Right atrium auricular region (tissue), 2 donors: ENCODE data around the gene CACNG4. TPM values are rescaled to one million over a fixed set of nuclear protein-coding genes. Genes with fewer than 3 reads are reported as not detected.
A peak's percentile ranks its signal among the peaks of the same experiment; 100 is the strongest.

Source experiments
- DNase-seq: peaks from one replicate; pipeline ENCODE4 v3.0.0-alpha.2; 2019; ENCODE audit warnings: low spot score
- H3K27ac ChIP-seq, 2 donors: fragments of 200-600 bp; sonication (generic); 1 replicate in 1 of 2; 2 replicates in 1 of 2; pipeline ENCODE4 v1.5.1; 2016 to 2019
- H3K27me3 ChIP-seq, 2 donors: fragments of 200-600 bp; sonication (generic); one replicate each; pipeline versions ENCODE4 v1.5.1 to v1.6.0; 2017 to 2019
- H3K36me3 ChIP-seq: fragments of 200-600 bp; sonication (generic); one replicate; pipeline ENCODE4 v1.5.1; 2016
- H3K4me1 ChIP-seq, 2 donors: fragments of 200-600 bp; sonication (generic); one replicate each; pipeline versions ENCODE4 v1.5.1 to v1.6.0; 2017 to 2019
- H3K4me3 ChIP-seq, 2 donors: fragments of 200-600 bp; sonication (generic); 1 replicate in 1 of 2; 2 replicates in 1 of 2; pipeline ENCODE4 v1.5.1; 2017 to 2019; ENCODE audit warnings: mild to moderate bottlenecking in 1 of 2, moderate library complexity in 1 of 2
- H3K9me3 ChIP-seq, 2 donors: fragments of 200-600 bp; sonication (generic); one replicate each; pipeline ENCODE4 v1.5.1; 2019
- CTCF ChIP-seq, 2 donors: fragments of 200-600 bp; sonication (generic); IDR thresholded peaks; one replicate each; pipeline ENCODE4 v1.5.1; 2019; ENCODE audit warnings: antibody characterized with exemption in 2 of 2
- total RNA-seq, 2 donors: library from RNA; depleted of rRNA; stranded (reverse); fragments of >200 nt; gene quantifications; one replicate each; pipeline ENCODE4 v1.1.0, GENCODE V29; 2016

The CACNG4 gene
- total RNA-seq, 2 donors from 2014 or later = 0.63 to 1.9 TPM

- H3K4me1 ChIP-seq = peaks cover 0 to under 1% of the 10 kb centered on the region in 2 donors
- DNase-seq = no peak
- TF ChIP-seq CTCF (IDR thresholded peaks at IDR 0.05) = no peak
- H3K27me3 ChIP-seq = peaks cover 0 to 4% of the 10 kb centered on the region in 2 donors
- no peaks in the 10 kb centered on the region for H3K36me3 ChIP-seq
- H3K9me3 ChIP-seq = no peaks in the 10 kb centered on the region
- no peak overlapping the region for H3K4me3 ChIP-seq
- no peak overlapping the region for H3K27ac ChIP-seq
These were observed 4.7 kb upstream of the CACNG4 start for GRCh38 chr17:66959641-66960375.

- no peak for TF ChIP-seq CTCF (IDR thresholded peaks at IDR 0.05)
- no peak for DNase-seq
- Histone ChIP-seq H3K27me3 (peaks cover 1 to 11% of the 10 kb centered on the region in 2 donors), H3K4me1 (peaks cover 0 to 8% of the 10 kb centered on the region in 2 donors), H3K27ac (no peak overlapping the region), H3K9me3 (no peaks in the 10 kb centered on the region), H3K36me3 (no peaks in the 10 kb centered on the region), H3K4me3 (no peak overlapping the region)
These were observed 3.9 kb upstream of the CACNG4 start for GRCh38 chr17:66960613-66961012.

- Histone ChIP-seq H3K27ac (no peak overlapping the region), H3K36me3 (no peaks in the 10 kb centered on the region), H3K27me3 (peaks cover 10 to 25% of the 10 kb centered on the region in 2 donors), H3K9me3 (no peaks in the 10 kb centered on the region), H3K4me1 (peaks cover 0 to 21% of the 10 kb centered on the region in 2 donors), H3K4me3 (no peak overlapping the region)
- DNase-seq = no peak
- TF ChIP-seq CTCF (IDR thresholded peaks at IDR 0.05) = no peak
These were observed 992 bp upstream of the CACNG4 start for GRCh38 chr17:66963521-66963908.

- DNase-seq = no peak
- H3K27me3 ChIP-seq = peaks cover 10 to 25% of the 10 kb centered on the region in 2 donors
These were observed 658 bp downstream of the CACNG4 start for GRCh38 chr17:66964930-66965800.

GRCh38 chr17:66965801-66966262, 1.3 kb downstream of the CACNG4 start:
- no peak for DNase-seq
- Histone ChIP-seq H3K4me1 (peaks cover 0 to 21% of the 10 kb centered on the region in 2 donors), H3K27me3 (peaks cover 10 to 25% of the 10 kb centered on the region in 2 donors), H3K36me3 (no peaks in the 10 kb centered on the region), H3K27ac (no peak overlapping the region), H3K4me3 (peak overlapping the region; percentile 23 to 46), H3K9me3 (no peaks in the 10 kb centered on the region)
- TF ChIP-seq CTCF (IDR thresholded peaks at IDR 0.05) = no peak

More at GRCh38 chr17:66964930-66965800, 658 bp downstream of the CACNG4 start:
- TF ChIP-seq CTCF (IDR thresholded peaks at IDR 0.05) = no peak
- Histone ChIP-seq H3K9me3 (no peaks in the 10 kb centered on the region), H3K4me3 (peak overlapping the region; percentile 23 to 46), H3K4me1 (peaks cover 0 to 21% of the 10 kb centered on the region in 2 donors), H3K27ac (no peak overlapping the region), H3K36me3 (no peaks in the 10 kb centered on the region)
